ENCODE measurements around the gene TXLNB.

The TXLNB gene

DNA sequence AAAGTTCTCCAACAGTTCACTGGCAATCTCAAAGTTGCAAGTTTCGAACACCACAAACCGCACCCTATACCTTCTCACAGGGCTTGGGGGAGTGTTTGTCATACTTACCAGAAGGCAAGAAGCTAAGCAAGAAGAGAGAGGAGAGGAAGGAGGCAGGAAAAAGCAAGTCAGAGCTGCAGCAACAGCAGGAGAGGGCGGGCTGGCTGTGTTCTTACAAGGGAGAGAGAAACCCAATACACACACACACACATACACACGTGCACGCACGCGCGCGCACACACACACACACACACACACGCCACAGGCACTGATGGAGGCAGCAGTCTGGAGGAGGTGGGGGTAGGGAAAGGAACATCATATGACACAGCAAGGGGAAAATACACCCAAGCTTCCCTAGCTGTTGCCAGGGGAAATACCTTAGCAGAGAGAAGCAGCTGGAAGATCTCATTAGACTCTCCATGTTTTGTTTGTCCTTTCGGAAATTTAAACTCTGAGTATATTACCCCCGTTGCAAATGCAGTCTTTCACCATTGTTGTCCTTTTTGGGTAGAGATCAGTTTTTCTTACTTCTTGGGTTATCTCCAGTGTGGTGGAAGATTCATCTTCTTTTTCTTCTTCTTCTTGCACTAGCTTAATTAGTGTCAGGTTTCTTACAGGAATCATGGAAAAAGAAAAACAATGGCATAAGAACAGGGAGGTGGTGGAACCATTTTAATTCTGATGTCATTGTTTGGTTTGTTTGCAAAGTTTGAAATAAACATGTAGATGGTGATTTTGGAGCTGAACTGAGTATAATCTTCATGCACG, at the start of gene TXLNB:
TSS of gene TXLNB (minus strand) at position 186 of the 807 bp plus-strand sequence. CDS start 3,099 bp downstream, outside the sequence.
- peak; percentile 75 for DNase-seq (ENCODE audit: low read depth)
- H3K4me3 ChIP-seq (ENCODE audit: low read length): peak within 1 kb of the TSS; percentile 4; the same call in 1 of the 2 replicates

DNA sequence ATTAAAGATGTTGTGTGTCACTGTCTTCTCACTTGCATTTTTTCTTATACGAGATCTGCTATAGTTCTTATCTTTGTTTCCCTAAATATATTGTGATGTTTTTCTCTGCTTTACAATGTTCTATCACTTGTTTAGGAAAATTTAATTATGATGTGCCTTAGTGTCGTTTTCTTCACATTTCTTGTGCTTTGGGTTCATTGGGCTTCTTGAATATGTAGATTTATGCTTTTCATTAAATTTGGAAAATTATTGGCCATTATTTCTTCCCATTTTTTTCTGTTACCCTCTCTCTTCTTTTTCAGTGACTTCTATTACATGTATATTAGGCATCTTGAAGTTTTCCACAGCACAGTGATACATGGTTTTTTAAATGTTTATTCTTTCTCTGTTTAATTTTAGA, 49.3 kb upstream of the TXLNB start:
- TF ChIP-seq, protein P1, sequence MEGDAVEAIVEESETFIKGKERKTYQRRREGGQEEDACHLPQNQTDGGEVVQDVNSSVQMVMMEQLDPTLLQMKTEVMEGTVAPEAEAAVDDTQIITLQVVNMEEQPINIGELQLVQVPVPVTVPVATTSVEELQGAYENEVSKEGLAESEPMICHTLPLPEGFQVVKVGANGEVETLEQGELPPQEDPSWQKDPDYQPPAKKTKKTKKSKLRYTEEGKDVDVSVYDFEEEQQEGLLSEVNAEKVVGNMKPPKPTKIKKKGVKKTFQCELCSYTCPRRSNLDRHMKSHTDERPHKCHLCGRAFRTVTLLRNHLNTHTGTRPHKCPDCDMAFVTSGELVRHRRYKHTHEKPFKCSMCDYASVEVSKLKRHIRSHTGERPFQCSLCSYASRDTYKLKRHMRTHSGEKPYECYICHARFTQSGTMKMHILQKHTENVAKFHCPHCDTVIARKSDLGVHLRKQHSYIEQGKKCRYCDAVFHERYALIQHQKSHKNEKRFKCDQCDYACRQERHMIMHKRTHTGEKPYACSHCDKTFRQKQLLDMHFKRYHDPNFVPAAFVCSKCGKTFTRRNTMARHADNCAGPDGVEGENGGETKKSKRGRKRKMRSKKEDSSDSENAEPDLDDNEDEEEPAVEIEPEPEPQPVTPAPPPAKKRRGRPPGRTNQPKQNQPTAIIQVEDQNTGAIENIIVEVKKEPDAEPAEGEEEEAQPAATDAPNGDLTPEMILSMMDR (conservative IDR thresholded peaks at IDR 0.05; ENCODE audit: low read length): no peak
- DNase-seq (ENCODE audit: low read depth): no peak
- no peak overlapping the region for H3K4me3 ChIP-seq (ENCODE audit: low read length)

More for the DNA sequence above, at the start of gene TXLNB:
- TF ChIP-seq, protein P1 (conservative IDR thresholded peaks at IDR 0.05; ENCODE audit: low read length): no peak

DNA sequence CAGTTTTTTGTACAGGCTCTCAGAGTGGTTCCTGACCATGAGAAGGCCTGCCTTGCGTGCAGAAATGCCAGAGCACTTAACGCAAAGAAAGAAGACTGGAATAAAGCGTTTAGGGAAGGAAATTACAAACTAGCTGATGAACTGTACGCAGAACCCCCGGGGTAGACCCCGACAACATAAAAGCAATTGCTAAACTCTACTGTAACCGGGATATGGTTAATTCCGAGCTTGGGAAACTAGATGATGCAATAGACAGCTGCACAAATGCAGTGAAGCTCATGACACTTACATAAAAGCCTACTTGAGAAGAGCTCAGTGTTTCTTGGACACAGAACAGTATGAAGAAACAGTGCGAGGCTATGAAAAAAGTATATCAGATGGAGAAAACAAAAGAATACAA, 47.0 kb upstream of the TXLNB start:
- TF ChIP-seq, protein P1 (conservative IDR thresholded peaks at IDR 0.05; ENCODE audit: low read length): no peak
- H3K4me3 ChIP-seq (ENCODE audit: low read length): no peak overlapping the region
- peak; percentile 94 for DNase-seq (ENCODE audit: low read depth)

DNA sequence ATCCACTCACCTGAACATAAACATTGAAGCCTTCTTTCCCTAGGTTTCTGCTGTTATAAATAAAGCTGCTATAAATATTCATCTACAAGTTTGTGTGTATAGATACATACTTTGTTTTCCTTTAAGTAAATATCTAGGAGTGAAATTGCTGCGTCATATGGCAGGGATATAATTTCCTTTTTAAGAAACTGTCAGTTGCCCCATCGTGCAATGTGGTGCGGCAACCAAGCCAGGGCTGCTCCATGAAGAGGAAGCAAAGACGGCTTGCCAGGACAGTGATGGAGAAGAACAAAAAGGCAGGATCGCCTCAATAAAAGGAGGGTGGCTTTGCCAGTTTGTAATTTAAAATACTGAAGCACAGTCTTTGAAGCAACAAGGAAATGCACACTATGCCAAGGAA, 46.0 kb upstream of the TXLNB start:
- TF ChIP-seq, protein P1 (conservative IDR thresholded peaks at IDR 0.05; ENCODE audit: low read length): no peak
- H3K4me3 ChIP-seq (ENCODE audit: low read length): no peak overlapping the region
- DNase-seq (ENCODE audit: low read depth): peak; percentile 50

DNA sequence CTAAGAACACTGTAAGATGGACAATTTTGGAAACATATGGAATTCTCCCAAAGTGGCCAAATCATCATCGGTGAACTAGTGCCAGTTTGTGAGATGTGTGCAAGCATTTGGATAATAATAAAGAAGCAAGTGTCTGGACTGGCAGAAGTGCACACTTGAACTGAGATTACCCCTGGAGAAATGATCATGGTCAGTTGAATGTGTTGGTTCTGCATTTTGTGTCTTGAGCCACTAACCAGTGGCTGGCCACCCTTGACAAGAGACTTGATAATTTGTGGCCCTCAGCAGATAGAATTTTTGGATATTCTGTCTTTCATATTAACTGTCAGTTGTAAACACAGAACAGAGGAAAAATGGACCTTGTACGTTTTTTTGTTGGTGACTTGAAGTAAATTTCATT, 45.2 kb upstream of the TXLNB start:
- no peak overlapping the region for H3K4me3 ChIP-seq (ENCODE audit: low read length)
- DNase-seq (ENCODE audit: low read depth): no peak
- TF ChIP-seq, protein P1 (conservative IDR thresholded peaks at IDR 0.05; ENCODE audit: low read length): no peak

DNA sequence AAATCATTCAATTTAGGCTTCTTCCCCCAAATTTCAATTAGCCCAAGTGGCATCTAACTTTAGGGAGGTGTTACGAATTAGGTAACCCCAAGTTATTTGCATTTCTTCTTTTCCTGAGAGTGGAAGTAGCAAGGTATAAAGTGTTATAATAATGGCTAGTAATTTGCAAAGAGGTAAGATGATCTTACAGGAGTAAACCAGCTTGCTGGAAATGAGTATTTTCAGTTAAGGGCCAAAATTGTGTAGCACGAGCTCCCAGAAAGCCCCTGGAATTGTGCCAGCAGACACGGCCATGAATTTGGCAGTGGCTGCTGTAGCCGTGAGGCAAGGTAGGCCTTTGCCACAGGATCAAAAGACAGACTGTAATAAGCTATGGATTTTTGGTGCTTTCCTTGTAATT, 44.7 kb upstream of the TXLNB start:
- DNase-seq (ENCODE audit: low read depth): no peak
- TF ChIP-seq, protein P1 (conservative IDR thresholded peaks at IDR 0.05; ENCODE audit: low read length): no peak
- no peak overlapping the region for H3K4me3 ChIP-seq (ENCODE audit: low read length)

Measured in AG10803 (cell line).